GM12873 (cell line): ENCODE measurements around the gene PCDH7.

Experiments used
- TF ChIP-seq, protein P1 (sequence below): IDR thresholded peaks from 2 replicates; pipeline ENCODE4 v1.5.1; 2012; ENCODE audit warnings: low read depth, mild to moderate bottlenecking, moderate library complexity, low read length, control low read depth; ENCODE audit not compliant: insufficient read depth; ENCODE audit errors: missing control alignments

Gene PCDH7

DNA sequence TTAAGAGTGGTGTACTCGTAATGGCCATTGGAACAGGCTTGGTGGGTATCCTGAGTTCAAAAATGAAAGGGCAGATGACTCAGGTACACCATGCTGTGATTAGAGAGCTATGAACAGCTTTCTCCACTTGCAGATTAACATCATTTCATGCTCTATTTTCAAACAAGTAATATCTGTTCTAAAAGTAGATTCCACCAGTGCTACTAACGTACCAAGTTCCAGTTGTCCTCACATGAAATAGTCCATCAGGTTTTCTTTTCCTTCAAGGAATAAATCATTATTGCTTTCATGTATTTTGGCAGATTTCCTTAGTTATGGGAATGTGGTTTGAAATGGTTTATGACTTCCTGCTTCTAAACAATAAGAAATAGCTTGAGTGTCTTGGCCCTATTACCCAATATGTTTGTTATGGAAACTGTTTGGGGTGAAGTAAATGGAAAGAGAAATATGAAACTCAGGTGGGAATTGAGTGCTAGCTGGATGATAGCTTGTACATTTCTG is 49.9 kb downstream of the PCDH7 start:
- TF ChIP-seq, protein P1, sequence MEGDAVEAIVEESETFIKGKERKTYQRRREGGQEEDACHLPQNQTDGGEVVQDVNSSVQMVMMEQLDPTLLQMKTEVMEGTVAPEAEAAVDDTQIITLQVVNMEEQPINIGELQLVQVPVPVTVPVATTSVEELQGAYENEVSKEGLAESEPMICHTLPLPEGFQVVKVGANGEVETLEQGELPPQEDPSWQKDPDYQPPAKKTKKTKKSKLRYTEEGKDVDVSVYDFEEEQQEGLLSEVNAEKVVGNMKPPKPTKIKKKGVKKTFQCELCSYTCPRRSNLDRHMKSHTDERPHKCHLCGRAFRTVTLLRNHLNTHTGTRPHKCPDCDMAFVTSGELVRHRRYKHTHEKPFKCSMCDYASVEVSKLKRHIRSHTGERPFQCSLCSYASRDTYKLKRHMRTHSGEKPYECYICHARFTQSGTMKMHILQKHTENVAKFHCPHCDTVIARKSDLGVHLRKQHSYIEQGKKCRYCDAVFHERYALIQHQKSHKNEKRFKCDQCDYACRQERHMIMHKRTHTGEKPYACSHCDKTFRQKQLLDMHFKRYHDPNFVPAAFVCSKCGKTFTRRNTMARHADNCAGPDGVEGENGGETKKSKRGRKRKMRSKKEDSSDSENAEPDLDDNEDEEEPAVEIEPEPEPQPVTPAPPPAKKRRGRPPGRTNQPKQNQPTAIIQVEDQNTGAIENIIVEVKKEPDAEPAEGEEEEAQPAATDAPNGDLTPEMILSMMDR = no peak

DNA sequence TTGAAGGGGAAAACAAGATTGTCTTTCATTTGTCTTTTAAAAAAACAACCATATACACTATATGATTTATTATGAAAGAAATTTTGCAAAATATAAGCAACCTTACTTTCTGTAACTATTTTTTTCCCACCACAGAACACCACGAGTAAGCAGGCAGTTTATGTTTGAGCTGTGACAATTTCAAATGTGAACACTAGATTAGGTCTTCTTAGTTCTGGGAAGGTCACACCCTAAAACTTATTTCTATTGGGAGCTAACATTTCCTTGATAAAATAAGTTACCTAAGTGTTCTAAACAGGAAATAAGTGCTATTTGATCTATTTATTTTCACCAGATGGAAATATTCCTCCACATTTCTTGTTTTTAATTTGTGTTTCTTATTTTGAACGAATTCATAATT is 50.6 kb downstream of the PCDH7 start:
- TF ChIP-seq, protein P1 = no peak

DNA sequence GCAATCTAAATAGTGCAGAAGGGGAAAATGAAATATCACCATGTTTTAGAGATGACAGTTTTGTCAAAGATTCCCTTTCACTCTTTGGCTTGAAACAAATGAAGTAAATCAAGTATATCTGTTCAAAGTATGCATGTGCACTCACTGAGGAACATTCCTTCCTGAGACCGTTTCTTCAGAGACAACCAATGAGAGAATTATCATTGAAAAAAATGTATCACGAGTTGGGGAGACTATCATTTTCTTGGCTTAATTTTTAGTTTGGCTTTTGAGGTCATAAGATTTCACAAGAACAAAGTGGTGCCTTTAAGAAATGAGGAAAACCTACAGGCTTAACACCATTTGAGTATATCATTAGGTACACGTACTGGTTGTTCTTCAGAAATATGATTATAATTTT is 56.3 kb downstream of the PCDH7 start:
- TF ChIP-seq, protein P1 = no peak

DNA sequence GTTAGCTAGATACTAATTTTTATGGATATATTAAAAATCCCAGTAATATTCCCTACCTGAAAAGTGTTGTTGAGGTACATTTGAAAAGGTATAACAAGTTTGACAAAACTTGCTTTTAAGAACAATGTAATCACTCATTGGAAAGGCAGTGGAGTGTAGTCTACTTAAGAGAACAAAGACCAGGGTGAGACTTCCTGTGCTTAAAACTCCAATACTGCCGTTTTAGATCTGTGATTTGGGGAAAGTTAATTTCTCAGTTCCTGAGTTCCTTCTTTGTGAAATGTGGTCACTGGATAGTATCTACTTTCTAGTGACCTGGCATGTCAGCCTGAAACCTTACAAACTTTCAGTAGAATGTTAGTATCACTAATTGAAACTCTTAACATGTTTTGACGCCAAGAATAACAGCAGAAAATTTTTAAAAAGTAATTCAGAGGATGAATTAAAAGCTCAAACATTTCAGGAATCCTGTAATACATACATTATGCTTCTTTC is 56.8 kb downstream of the PCDH7 start:
- TF ChIP-seq, protein P1 = no peak
